A673 (cell line): ENCODE data around the gene F2. TPM values are rescaled to one million over a fixed set of nuclear protein-coding genes. Genes with fewer than 3 reads are reported as not detected.

Source experiments
- BruUV-seq: library from RNA; stranded (reverse); fragments of 400-500 nt; replicated peaks from 2 replicates; lab custom pipeline; 2021; lab: Mats Ljungman, UMichigan
- CTCF ChIA-PET: fragments of 300-600 bp; sonication (Branson Sonifier 250); formaldehyde crosslinking; loops from one replicate; lab custom pipeline; 2022; ENCODE audit warnings: antibody characterized with exemption; lab: Charles Lee
- POLR2A ChIA-PET: fragments of 300-600 bp; sonication (Branson Sonifier 250); formaldehyde crosslinking; loops from one replicate; lab custom pipeline; 2022; ENCODE audit warnings: antibody characterized with exemption; ENCODE audit not compliant: low non-redundant PET; lab: Charles Lee
- DNase-seq: peaks from one replicate; pipeline ENCODE4 v3.0.0-alpha.2; 2015; ENCODE audit warnings: low spot score
- H3K27ac ChIP-seq: fragments of 200-600 bp; sonication (generic); 2 replicates; pipeline ENCODE4 v1.5.1; 2016; ENCODE audit warnings: mixed run types, low read depth, mild to moderate bottlenecking, mixed read lengths, antibody characterized with exemption, low read length; ENCODE audit not compliant: poor library complexity, severe bottlenecking
- H3K27me3 ChIP-seq: fragments of 200-600 bp; sonication (generic); replicated peaks from 2 replicates; pipeline ENCODE4 v1.6.1; 2017; ENCODE audit warnings: mixed run types, low read depth, mild to moderate bottlenecking, mixed read lengths, antibody characterized with exemption, low read length; ENCODE audit not compliant: insufficient read depth, poor library complexity
- H3K36me3 ChIP-seq: fragments of 200-600 bp; sonication (generic); 2 replicates; pipeline ENCODE4 v1.6.1; 2016; ENCODE audit warnings: mixed run types, mild to moderate bottlenecking, mixed read lengths, antibody characterized with exemption, low read length; ENCODE audit not compliant: insufficient read depth, poor library complexity, severe bottlenecking
- H3K4me1 ChIP-seq: fragments of 200-600 bp; sonication (generic); 2 replicates; pipeline ENCODE4 v1.6.1; 2017; ENCODE audit warnings: mixed run types, mild to moderate bottlenecking, mixed read lengths, antibody characterized with exemption, low read length; ENCODE audit not compliant: insufficient read depth, poor library complexity, severe bottlenecking
- H3K4me3 ChIP-seq: fragments of 200-600 bp; sonication (generic); 2 replicates; pipeline ENCODE4 v1.5.1; 2016; ENCODE audit warnings: low read depth, mixed run types, mild to moderate bottlenecking, mixed read lengths, low read length; ENCODE audit not compliant: poor library complexity, severe bottlenecking
- H3K9me3 ChIP-seq: fragments of 200-600 bp; sonication (generic); 2 replicates; pipeline ENCODE4 v1.6.1; 2016; ENCODE audit warnings: mixed run types, low read depth, mild to moderate bottlenecking, mixed read lengths, antibody characterized with exemption, low read length; ENCODE audit not compliant: poor library complexity, severe bottlenecking
- EZH2 ChIP-seq: fragments of 200-600 bp; sonication (generic); IDR thresholded peaks from 2 replicates; pipeline ENCODE4 v1.6.1; 2017; ENCODE audit warnings: borderline replicate concordance, low read depth, mild to moderate bottlenecking, mixed read lengths, antibody characterized with exemption, low read length; ENCODE audit not compliant: poor library complexity, severe bottlenecking
- intact Hi-C: fragments of 100-400 bp; cut with micrococcal nuclease; formaldehyde crosslinking; loops from one replicate; pipeline ENCODE4 v1.10.0; 2022; ENCODE audit not compliant: unreplicated experiment
- total RNA-seq: library from RNA; stranded (reverse); gene quantifications from 2 replicates; pipeline ENCODE4 v1.2.3, GENCODE V29; 2021
- TF ChIP-seq, protein P1 (sequence below): fragments of 300-800, 200-600 bp; sonication (generic); conservative IDR thresholded peaks from 2 replicates; pipeline ENCODE4 v1.5.1; 2017; ENCODE audit warnings: low read depth, mild to moderate bottlenecking, antibody characterized with exemption, low read length, moderate library complexity, mixed read lengths

The F2 gene
- total RNA-seq, 1 experiment from 2014 or later = not detected

DNA sequence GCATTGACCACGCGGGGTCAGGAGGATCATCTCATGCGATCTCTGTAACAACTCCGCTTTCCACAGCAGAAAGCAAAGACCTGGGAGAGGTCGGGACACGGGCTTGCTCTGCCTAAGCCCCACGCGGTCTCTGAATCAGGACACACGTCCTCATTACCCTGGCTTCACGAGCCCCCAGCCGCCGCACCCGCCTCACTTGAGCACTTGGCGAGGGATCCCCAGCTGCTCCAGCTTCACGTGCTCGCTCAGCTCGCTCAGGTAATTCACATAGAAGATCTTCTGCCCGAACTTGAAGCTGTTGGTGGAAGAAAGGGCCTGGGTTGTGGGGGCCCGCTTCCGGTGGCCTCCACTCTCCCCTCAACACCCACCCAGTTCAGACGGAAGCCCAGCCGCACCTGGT is 38.2 kb upstream of the F2 start:
- H3K36me3 ChIP-seq = peaks cover 34% of the 10 kb centered on the region
- intact Hi-C loops = no loop called here
- H3K4me3 ChIP-seq = no peak overlapping the region
- no peak for DNase-seq
- no peak overlapping the region for H3K27ac ChIP-seq
- TF ChIP-seq EZH2 = no peak
- TF ChIP-seq, protein P1, sequence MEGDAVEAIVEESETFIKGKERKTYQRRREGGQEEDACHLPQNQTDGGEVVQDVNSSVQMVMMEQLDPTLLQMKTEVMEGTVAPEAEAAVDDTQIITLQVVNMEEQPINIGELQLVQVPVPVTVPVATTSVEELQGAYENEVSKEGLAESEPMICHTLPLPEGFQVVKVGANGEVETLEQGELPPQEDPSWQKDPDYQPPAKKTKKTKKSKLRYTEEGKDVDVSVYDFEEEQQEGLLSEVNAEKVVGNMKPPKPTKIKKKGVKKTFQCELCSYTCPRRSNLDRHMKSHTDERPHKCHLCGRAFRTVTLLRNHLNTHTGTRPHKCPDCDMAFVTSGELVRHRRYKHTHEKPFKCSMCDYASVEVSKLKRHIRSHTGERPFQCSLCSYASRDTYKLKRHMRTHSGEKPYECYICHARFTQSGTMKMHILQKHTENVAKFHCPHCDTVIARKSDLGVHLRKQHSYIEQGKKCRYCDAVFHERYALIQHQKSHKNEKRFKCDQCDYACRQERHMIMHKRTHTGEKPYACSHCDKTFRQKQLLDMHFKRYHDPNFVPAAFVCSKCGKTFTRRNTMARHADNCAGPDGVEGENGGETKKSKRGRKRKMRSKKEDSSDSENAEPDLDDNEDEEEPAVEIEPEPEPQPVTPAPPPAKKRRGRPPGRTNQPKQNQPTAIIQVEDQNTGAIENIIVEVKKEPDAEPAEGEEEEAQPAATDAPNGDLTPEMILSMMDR = no peak
- CTCF ChIA-PET = no interaction called here
- POLR2A ChIA-PET = no interaction called here
- H3K27me3 ChIP-seq = no peaks in the 10 kb centered on the region
- H3K9me3 ChIP-seq = no peaks in the 10 kb centered on the region
- BruUV-seq = no TSS peak
- no peaks in the 10 kb centered on the region for H3K4me1 ChIP-seq

DNA sequence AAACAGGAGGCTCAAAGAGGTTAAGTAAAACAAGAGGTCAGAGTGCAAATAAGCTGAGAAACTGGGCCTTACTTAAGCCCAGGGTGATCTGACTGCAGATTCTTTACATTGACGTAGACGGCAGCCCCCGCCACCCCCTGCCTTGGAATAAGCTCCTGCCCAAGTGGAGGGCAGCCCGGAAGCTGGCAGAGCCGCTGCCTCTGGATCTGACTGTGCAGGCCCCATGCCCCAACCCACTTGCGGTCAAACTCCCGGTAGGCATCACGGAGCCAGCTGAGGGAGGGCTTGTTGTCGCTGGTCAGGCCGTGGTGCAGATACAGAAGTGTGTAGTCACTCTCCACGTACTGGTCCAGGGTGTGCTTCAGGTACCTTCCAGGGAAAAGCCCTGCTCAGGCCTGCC is 37.2 kb upstream of the F2 start:
- Histone ChIP-seq H3K36me3 (peaks cover 37% of the 10 kb centered on the region), H3K27ac (no peak overlapping the region), H3K4me3 (no peak overlapping the region), H3K9me3 (no peaks in the 10 kb centered on the region), H3K4me1 (no peaks in the 10 kb centered on the region), H3K27me3 (no peaks in the 10 kb centered on the region)
- ChIA-PET CTCF (no interaction called here), POLR2A (no interaction called here)
- no TSS peak for BruUV-seq
- TF ChIP-seq, protein P1 = no peak
- no peak for TF ChIP-seq EZH2
- intact Hi-C loops = no loop called here
- no peak for DNase-seq

DNA sequence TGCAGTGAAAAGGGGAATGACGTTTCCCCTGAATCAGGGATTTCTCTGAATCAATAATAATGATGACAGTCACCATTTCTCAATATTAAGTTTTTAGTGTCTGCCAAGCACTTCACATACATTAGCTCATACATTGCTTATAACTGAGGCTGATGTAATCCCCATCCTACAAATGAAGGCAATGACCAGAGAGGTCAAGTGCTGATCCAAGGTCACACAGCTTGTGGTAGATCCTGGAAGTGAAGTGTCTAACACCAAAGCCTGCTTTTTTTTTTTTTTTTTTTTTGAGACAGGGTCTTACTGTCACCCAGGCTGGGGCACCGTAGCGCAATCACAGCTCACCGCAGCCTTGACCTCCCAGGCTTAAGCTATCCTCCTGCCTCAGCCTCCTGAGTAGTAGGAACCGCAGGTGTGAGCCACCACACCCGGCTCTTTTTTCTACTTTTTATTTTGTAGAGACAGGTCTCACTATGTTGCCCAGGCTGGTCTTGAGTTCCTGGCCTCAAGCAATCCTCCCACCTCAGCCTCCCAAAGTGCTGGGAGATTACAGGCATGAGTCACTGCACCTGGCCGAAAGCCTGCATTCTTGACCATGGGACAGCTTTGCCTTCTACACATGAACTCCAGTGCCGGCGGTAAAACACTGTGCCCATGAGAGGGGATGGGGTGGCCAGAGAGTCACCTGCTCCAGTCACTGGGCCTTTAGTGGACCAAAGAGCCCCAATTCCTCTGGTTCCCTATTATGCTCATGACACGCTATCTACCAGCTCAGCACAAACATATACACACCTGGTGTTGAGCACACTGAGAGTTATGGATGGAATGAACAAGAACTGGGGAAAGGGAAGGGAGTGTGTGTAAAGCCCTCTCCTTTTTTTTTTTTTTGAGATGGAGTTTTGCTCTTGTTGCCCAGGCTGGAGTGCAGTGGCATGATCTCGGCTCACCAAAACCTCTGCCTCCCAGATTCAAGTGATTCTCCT is 36.0 kb upstream of the F2 start:
- TF ChIP-seq, protein P1 = no peak
- Histone ChIP-seq H3K27me3 (no peaks in the 10 kb centered on the region), H3K4me3 (no peak overlapping the region), H3K4me1 (no peaks in the 10 kb centered on the region), H3K27ac (no peak overlapping the region), H3K36me3 (peaks cover 38% of the 10 kb centered on the region), H3K9me3 (no peaks in the 10 kb centered on the region)
- no peak for DNase-seq
- POLR2A ChIA-PET = no interaction called here
- intact Hi-C loops = no loop called here
- CTCF ChIA-PET = no interaction called here
- no TSS peak for BruUV-seq
